ENCODE results near the gene TSPAN4.

GRCh38 chr11:890794-891540 is 48.3 kb downstream of the TSPAN4 start:
- no peak for TF ChIP-seq CTCF (IDR thresholded peaks at IDR 0.05 in 8 of 11, conservative IDR thresholded peaks at IDR 0.05 in 3 of 11)
- no peak for TF ChIP-seq POLR2AphosphoS5 (IDR thresholded peaks at IDR 0.05)

All from spleen (tissue), 7 donors.